NT2/D1 (cell line): Measurements from ENCODE around the gene ITGBL1.

ENCODE experiments used
- DNase-seq: peaks from one replicate; pipeline ENCODE4 v3.0.0-alpha.2; 2011; ENCODE audit warnings: low read depth, low spot score
- H3K27me3 ChIP-seq: 2 replicates; pipeline ENCODE4 v1.6.0; 2011; ENCODE audit warnings: mild to moderate bottlenecking; ENCODE audit not compliant: insufficient read length, insufficient read depth
- H3K36me3 ChIP-seq: 2 replicates; pipeline ENCODE4 v1.6.1; 2011; ENCODE audit warnings: mild to moderate bottlenecking, low read length, mixed read lengths; ENCODE audit not compliant: insufficient read depth, insufficient read length
- H3K4me1 ChIP-seq: 2 replicates; pipeline ENCODE4 v1.5.1; 2011; ENCODE audit not compliant: insufficient read depth, insufficient read length
- H3K4me3 ChIP-seq: 2 replicates; pipeline ENCODE4 v1.5.1; 2011; ENCODE audit warnings: low read depth; ENCODE audit not compliant: insufficient read length
- H3K9ac ChIP-seq: 2 replicates; pipeline ENCODE4 v1.6.0; 2011; ENCODE audit warnings: low read depth; ENCODE audit not compliant: insufficient read length
- H3K9me3 ChIP-seq: 2 replicates; pipeline ENCODE4 v1.5.1; 2011; ENCODE audit warnings: mild to moderate bottlenecking, low read length; ENCODE audit not compliant: insufficient read depth
- SUZ12 ChIP-seq: IDR thresholded peaks from 2 replicates; pipeline ENCODE4 v1.6.1; 2011; ENCODE audit not compliant: insufficient read length, insufficient read depth; ENCODE audit errors: extremely low read depth
- YY1 ChIP-seq: IDR thresholded peaks from 2 replicates; pipeline ENCODE4 v1.6.1; 2011; ENCODE audit not compliant: insufficient read length, insufficient read depth
- ZNF274 ChIP-seq: IDR thresholded peaks from 2 replicates; pipeline ENCODE4 v1.6.1; 2011; ENCODE audit warnings: mild to moderate bottlenecking, low read depth, low read length

The ITGBL1 gene

GRCh38 chr13:101454767-101455166, 2.3 kb downstream of the ITGBL1 start:
- DNase-seq = no peak
- TF ChIP-seq YY1 (no peak), SUZ12 (no peak), ZNF274 (no peak)
- Histone ChIP-seq H3K36me3 (no peaks in the 10 kb centered on the region), H3K9ac (no peak overlapping the region), H3K9me3 (no peaks in the 10 kb centered on the region), H3K4me3 (no peak overlapping the region), H3K27me3 (no peaks in the 10 kb centered on the region), H3K4me1 (peaks cover 2% of the 10 kb centered on the region)

GRCh38 chr13:101455863-101456262, 3.4 kb downstream of the ITGBL1 start:
- no peaks in the 10 kb centered on the region for H3K9me3 ChIP-seq
- H3K4me1 ChIP-seq = peaks cover 2% of the 10 kb centered on the region
- TF ChIP-seq SUZ12 (no peak), YY1 (no peak), ZNF274 (no peak)
- H3K27me3 ChIP-seq = no peaks in the 10 kb centered on the region
- no peak overlapping the region for H3K4me3 ChIP-seq
- no peaks in the 10 kb centered on the region for H3K36me3 ChIP-seq
- H3K9ac ChIP-seq = no peak overlapping the region
- no peak for DNase-seq

- Histone ChIP-seq H3K36me3 (no peaks in the 10 kb centered on the region), H3K9ac (no peak overlapping the region), H3K4me3 (no peak overlapping the region), H3K9me3 (no peaks in the 10 kb centered on the region; the same call in 1 of the 2 replicates), H3K27me3 (no peaks in the 10 kb centered on the region), H3K4me1 (peaks cover 2% of the 10 kb centered on the region)
- TF ChIP-seq YY1 (no peak), ZNF274 (no peak), SUZ12 (no peak)
- DNase-seq = no peak
Observed at GRCh38 chr13:101457176-101457575, 4.7 kb downstream of the ITGBL1 start.

- Histone ChIP-seq H3K36me3 (no peaks in the 10 kb centered on the region), H3K27me3 (no peaks in the 10 kb centered on the region), H3K9ac (no peak overlapping the region), H3K4me1 (no peaks in the 10 kb centered on the region), H3K4me3 (no peak overlapping the region), H3K9me3 (no peaks in the 10 kb centered on the region; the same call in 1 of the 2 replicates)
- no peak for TF ChIP-seq YY1
- TF ChIP-seq SUZ12 = no peak
- TF ChIP-seq ZNF274 = no peak
- DNase-seq = no peak
Observed at GRCh38 chr13:101465877-101466276, 13.4 kb downstream of the ITGBL1 start.

- Histone ChIP-seq H3K27me3 (no peaks in the 10 kb centered on the region), H3K4me3 (no peak overlapping the region), H3K36me3 (no peaks in the 10 kb centered on the region), H3K9ac (no peak overlapping the region), H3K4me1 (no peaks in the 10 kb centered on the region), H3K9me3 (no peaks in the 10 kb centered on the region)
- no peak for TF ChIP-seq ZNF274
- no peak for TF ChIP-seq YY1
- TF ChIP-seq SUZ12 = no peak
- DNase-seq = no peak
Observed at GRCh38 chr13:101467415-101467814, 14.9 kb downstream of the ITGBL1 start.

- H3K4me1 ChIP-seq = no peaks in the 10 kb centered on the region
- H3K9ac ChIP-seq = no peak overlapping the region
- no peaks in the 10 kb centered on the region for H3K36me3 ChIP-seq
- no peak for DNase-seq
- TF ChIP-seq ZNF274 (no peak), SUZ12 (no peak), YY1 (no peak)
- no peaks in the 10 kb centered on the region for H3K9me3 ChIP-seq
- H3K27me3 ChIP-seq = no peaks in the 10 kb centered on the region
- H3K4me3 ChIP-seq = no peak overlapping the region
Observed at GRCh38 chr13:101473458-101473857, 21.0 kb downstream of the ITGBL1 start.

- DNase-seq = peak; percentile 47
- no peaks in the 10 kb centered on the region for H3K9me3 ChIP-seq
- no peaks in the 10 kb centered on the region for H3K4me1 ChIP-seq
- H3K36me3 ChIP-seq = no peaks in the 10 kb centered on the region
- H3K4me3 ChIP-seq = no peak overlapping the region
- H3K27me3 ChIP-seq = no peaks in the 10 kb centered on the region
- TF ChIP-seq SUZ12 = no peak
- TF ChIP-seq ZNF274 = no peak
- TF ChIP-seq YY1 = no peak
- H3K9ac ChIP-seq = no peak overlapping the region
Observed at GRCh38 chr13:101474419-101474957, 22.0 kb downstream of the ITGBL1 start.

- no peaks in the 10 kb centered on the region for H3K36me3 ChIP-seq
- H3K4me3 ChIP-seq = no peak overlapping the region
- no peak for DNase-seq
- TF ChIP-seq ZNF274 (no peak), SUZ12 (no peak), YY1 (no peak)
- no peaks in the 10 kb centered on the region for H3K9me3 ChIP-seq
- H3K9ac ChIP-seq = no peak overlapping the region
- no peaks in the 10 kb centered on the region for H3K4me1 ChIP-seq
- H3K27me3 ChIP-seq = no peaks in the 10 kb centered on the region
Observed at GRCh38 chr13:101475536-101475935, 23.1 kb downstream of the ITGBL1 start.
